Measurements from ENCODE around the gene QRICH1.

DNA sequence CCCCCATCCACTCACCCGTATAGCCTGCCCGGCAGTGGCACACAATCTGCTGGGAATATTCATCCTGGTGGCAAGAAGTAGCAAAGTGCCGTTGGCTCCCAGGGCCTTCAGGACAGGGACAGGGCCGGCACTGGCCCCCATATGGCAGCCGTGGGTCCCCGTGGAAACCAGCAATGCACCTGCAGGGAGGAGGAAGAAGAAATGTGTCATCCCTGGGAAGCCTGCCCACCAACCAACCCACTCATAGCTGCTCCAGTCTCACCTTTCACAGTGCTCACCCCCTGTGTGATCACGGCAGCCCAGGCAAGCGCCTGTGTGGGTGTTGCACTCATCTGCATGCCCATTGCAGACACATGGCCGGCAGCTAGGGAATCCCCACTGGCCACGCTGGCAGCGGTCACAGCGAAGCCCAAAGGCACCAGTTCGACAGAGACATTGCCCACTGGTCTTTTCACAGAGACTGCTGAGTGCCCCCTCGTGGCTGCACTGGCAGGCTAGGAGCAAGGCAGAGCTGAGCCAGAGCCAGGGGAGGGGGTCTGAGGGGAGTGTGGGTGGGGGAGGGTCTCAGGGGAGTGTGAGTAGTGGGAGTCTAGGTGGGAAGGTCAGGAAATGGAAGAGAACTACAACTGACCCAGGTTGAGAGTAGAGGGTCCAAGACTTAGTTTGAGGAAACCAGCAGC lies 31.3 kb upstream of the QRICH1 start:
- TF ChIP-seq, protein P1, sequence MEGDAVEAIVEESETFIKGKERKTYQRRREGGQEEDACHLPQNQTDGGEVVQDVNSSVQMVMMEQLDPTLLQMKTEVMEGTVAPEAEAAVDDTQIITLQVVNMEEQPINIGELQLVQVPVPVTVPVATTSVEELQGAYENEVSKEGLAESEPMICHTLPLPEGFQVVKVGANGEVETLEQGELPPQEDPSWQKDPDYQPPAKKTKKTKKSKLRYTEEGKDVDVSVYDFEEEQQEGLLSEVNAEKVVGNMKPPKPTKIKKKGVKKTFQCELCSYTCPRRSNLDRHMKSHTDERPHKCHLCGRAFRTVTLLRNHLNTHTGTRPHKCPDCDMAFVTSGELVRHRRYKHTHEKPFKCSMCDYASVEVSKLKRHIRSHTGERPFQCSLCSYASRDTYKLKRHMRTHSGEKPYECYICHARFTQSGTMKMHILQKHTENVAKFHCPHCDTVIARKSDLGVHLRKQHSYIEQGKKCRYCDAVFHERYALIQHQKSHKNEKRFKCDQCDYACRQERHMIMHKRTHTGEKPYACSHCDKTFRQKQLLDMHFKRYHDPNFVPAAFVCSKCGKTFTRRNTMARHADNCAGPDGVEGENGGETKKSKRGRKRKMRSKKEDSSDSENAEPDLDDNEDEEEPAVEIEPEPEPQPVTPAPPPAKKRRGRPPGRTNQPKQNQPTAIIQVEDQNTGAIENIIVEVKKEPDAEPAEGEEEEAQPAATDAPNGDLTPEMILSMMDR (IDR thresholded peaks at IDR 0.05) = no peak
- TF ChIP-seq POLR2A (IDR thresholded peaks at IDR 0.05) = no peak
